GM19193 (cell line): ENCODE measurements around the gene ABCA13.

Experiments used
- POLR2A ChIP-seq: IDR thresholded peaks from 4 replicates; pipeline ENCODE4 v1.6.1; 2011; ENCODE audit not compliant: insufficient read depth, insufficient read length; ENCODE audit errors: extremely low read depth

Gene ABCA13

DNA sequence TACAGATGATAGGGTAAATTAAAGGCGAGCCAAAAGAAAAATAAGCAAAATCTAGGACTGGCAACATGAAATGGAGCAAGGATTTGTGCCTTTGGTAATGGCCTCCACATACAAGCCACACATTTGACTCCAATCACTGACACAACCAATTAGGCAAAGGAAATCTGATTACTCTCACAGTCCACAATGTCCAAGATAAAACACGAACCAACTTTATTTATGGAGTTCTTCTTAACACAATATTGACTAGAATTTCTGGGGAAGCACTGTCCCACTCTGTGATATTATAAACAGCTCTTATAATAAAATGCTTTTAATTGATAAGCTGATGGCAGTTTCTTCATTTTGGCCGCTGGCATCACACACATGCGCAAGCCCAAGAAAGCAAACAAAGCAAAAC, 334.2 kb downstream of the ABCA13 start:
- no peak for TF ChIP-seq POLR2A

GRCh38 chr7:48506569-48506968, 335.3 kb downstream of the ABCA13 start:
- no peak for TF ChIP-seq POLR2A

DNA sequence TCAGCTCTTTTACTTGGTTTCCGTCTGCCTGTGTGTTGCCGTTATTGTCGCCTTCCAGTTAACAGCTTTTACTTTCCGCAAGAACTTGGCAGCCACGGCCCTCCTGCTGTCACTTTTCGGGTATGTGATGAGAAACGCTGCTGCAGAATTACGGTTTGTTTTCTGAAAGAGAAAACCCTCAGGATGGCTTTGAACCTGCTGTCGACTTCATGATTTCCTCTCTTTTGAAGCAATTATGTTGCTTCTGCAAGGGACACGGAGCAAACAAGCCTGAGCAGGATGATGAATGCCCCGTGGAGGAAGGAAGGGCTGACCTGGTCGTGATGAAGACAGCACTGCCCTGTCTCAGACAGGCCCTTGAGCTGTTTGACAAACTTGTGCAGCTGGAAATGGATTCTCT, 339.8 kb downstream of the ABCA13 start:
- no peak for TF ChIP-seq POLR2A

DNA sequence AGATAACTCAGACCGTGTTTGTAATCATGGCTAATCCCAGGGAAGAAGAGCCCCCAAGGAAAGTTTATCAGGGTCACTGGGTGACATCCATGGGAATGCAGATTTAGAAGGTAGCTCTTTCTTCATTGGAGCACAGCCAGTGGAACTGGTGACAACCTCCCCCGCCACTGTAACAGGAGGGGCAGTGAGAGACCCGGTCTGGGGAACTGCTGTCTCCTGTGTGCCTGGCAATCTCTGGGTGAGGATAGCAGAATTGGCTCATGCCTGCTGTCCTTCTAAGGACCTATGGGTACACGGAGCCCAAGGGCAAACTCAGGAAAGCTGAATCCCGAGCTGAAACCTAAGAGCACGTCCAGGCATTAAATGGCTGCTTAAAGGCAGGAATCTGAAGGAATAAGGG, 341.6 kb downstream of the ABCA13 start:
- TF ChIP-seq POLR2A: no peak

DNA sequence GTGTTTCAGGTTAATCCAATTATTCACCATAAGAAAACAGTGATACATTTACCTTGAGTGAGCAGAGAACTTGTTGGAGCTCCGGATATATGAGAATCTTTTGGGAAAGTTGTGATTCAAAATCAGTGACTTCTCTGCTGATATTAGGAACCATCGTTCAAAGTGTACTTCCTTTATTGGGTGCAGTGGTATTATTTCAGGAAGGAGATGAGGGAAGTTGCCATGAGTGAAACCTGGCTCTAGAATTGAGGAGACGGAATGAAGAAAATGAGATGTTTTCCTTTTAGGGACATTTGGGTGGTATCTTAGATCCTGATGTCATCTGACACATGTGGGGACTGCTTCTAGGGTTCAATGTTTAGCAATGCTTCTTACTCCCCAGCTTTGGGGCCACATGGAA, 343.9 kb downstream of the ABCA13 start:
- no peak for TF ChIP-seq POLR2A

DNA sequence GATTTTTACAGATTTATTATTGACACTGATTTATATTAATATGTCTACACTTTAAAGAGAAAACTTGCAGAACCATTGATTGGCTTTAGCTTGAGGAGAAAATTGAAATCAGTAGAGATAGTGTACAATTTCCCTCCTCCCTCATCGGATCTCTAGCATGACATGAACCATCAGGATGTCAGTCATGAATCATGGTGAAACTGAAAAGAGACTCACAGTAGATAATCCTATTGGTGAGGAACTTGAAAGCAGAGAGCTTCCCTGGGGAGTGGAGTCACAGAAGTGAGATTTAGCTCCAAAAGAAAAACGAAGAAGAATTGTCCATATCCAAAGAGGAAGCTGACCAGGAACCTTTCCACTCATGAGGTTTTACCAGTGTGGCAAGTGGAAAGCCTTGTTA, 346.8 kb downstream of the ABCA13 start:
- TF ChIP-seq POLR2A: no peak

DNA sequence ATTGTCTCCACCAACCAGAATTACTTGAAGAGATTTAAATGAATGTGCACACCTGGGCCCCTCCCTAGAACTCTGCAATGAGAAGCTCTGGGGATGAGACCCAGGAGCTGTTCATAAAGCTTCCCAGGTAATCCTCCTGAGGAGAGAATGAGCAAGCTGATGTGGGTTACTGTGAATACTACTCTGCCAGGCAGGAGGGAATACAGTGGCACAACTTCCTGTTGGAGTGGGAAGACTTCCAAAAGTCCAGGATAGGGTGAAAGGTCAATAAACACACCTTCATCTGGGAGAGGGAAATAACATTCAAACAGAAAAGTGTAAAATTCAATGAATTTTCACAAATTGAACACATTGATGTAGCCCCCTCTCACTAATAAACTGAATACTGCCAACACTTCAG, 351.4 kb downstream of the ABCA13 start:
- TF ChIP-seq POLR2A: no peak

DNA sequence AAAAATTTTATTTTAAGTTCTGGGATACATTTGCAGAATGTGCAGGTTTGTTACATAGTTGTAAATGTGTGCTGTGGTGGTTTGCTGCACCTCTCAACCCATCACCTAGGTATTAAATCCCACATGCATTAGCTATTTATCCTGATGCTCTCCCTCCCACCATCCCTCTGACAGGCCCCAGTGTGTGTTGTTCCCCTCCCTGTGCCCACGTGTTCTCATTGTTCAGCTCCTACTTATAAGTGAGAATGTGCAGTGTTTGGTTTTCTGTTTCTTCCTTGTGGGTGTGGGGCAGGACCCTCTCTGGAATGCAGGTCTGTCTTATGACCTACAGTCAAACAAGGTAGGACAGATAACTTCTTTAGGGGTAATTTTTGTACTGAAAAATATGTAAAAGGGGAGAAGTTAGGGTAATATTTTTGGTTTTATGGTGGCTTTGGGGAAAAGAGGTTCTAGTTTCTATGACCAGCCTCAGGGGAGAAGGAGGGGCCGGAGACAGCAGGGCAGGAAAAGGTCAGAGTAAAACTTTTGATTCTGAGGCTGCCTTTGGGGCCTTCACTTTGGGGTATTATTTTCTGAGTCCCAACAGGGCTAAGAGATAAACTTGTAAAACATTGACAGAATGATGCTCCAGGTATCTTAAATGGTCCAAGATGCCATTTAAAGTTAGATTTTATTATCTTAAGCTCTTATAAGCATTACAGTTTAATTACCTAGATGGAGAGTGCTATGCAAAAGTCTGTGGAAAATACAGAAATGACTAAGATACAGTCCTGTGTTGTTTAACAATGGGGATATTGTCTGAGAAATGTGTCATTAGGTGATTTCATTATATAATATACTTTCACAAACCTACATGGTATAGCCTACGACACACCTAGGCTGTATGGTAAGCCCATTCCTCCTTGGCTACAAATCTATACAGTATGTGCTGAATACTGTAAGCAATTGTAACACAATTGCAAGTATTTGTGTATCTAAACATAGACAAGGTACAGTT, 354.8 kb downstream of the ABCA13 start:
- no peak for TF ChIP-seq POLR2A

GRCh38 chr7:48528646-48529045, 357.4 kb downstream of the ABCA13 start:
- no peak for TF ChIP-seq POLR2A

- TF ChIP-seq POLR2A: no peak
These were observed 366.3 kb downstream of the ABCA13 start for GRCh38 chr7:48537561-48537960.

GRCh38 chr7:48540746-48541145, 369.5 kb downstream of the ABCA13 start:
- TF ChIP-seq POLR2A: no peak

GRCh38 chr7:48548667-48549066, 377.4 kb downstream of the ABCA13 start:
- TF ChIP-seq POLR2A: no peak

GRCh38 chr7:48551652-48552051, 380.4 kb downstream of the ABCA13 start:
- TF ChIP-seq POLR2A: no peak

DNA sequence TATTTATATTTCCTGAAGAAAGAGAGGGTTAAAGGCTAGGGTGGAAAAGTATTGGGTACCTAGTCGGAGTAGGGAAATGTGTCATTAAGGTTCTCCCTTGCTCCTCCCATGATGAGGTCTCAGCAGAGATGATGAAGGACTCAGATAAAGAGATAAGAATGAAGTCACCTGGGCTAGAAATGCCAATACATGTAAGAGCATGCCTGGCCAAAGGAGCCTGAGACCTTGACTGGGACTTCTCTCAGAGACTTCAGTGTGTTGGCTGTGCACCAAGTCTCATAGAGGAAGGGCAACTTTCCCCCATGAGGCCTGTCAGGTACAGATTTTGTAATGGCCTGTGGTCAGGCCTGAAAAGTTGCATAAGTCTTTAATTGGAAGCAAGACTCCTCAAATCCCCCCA, 392.1 kb downstream of the ABCA13 start:
- TF ChIP-seq POLR2A: no peak

GRCh38 chr7:48575516-48575915, 404.3 kb downstream of the ABCA13 start:
- TF ChIP-seq POLR2A: no peak

GRCh38 chr7:48587475-48587874, 416.2 kb downstream of the ABCA13 start:
- TF ChIP-seq POLR2A: no peak
